GM18907 (cell line): ENCODE measurements around the gene MINK1.
"Not testable (repeated sequence)": the region's sequence is repeated elsewhere in the genome, so short reads cannot be mapped to it uniquely, and the experiment has no call there.

Experiments used
- ATAC-seq: cut with Tn5 transposase; IDR thresholded peaks from one replicate; pipeline ENCODE4 v1.9.1; 2021; ENCODE audit warnings: mild to moderate bottlenecking, moderate library complexity; ENCODE audit not compliant: unreplicated experiment

The MINK1 gene

GRCh38 chr17:4897785-4898184 lies 64.6 kb downstream of the MINK1 start:
- ATAC-seq: no peak

- no peak for ATAC-seq
Measured at GRCh38 chr17:4898351-4898750, 65.2 kb downstream of the MINK1 start.

- ATAC-seq: no peak
Measured at GRCh38 chr17:4898927-4899326, 65.8 kb downstream of the MINK1 start.

- peak; percentile 35 for ATAC-seq
Measured at GRCh38 chr17:4899341-4900230, 66.4 kb downstream of the MINK1 start, which contains the start of gene C17orf107. TSS of gene C17orf107 (plus strand) at chr17:4899536. CDS start at chr17:4899763, 227 bp downstream.

GRCh38 chr17:4900231-4901107 lies 67.3 kb downstream of the MINK1 start:
- ATAC-seq: no peak

- no peak for ATAC-seq
Measured at GRCh38 chr17:4901108-4901647, 68.0 kb downstream of the MINK1 start.

GRCh38 chr17:4901648-4902344 lies 68.7 kb downstream of the MINK1 start:
- no peak for ATAC-seq

- ATAC-seq: no peak
Measured at GRCh38 chr17:4902540-4902939, 69.4 kb downstream of the MINK1 start.

- no peak for ATAC-seq
Measured at GRCh38 chr17:4903051-4903818, 70.1 kb downstream of the MINK1 start, which contains the start of gene CHRNE. TSS of gene CHRNE (minus strand) at chr17:4903098. CDS start at chr17:4903063, 35 bp downstream.

GRCh38 chr17:4906642-4907041 lies 73.5 kb downstream of the MINK1 start:
- ATAC-seq: not testable (repeated sequence)

GRCh38 chr17:4908301-4908700 lies 75.2 kb downstream of the MINK1 start:
- ATAC-seq: no peak

- ATAC-seq: peak; percentile 63
Measured at GRCh38 chr17:4908711-4909496, 75.8 kb downstream of the MINK1 start.

GRCh38 chr17:4913994-4914393 lies 80.9 kb downstream of the MINK1 start:
- no peak for ATAC-seq

- ATAC-seq: not testable (repeated sequence)
Measured at GRCh38 chr17:4914551-4914950, 81.4 kb downstream of the MINK1 start.

GRCh38 chr17:4919511-4920047 lies 86.4 kb downstream of the MINK1 start:
- ATAC-seq: no peak

GRCh38 chr17:4920351-4921048 lies 87.4 kb downstream of the MINK1 start:
- ATAC-seq: no peak

- ATAC-seq: no peak
Measured at GRCh38 chr17:4921320-4921719, 88.2 kb downstream of the MINK1 start.
